Transverse colon (tissue), 4 donors: Measurements from ENCODE around the gene TOX2. TPM values are rescaled to one million over a fixed set of nuclear protein-coding genes. Genes with fewer than 3 reads are reported as not detected.

Experiments used
- DNase-seq: peaks from one replicate; pipeline ENCODE4 v3.0.0-alpha.2; 2019
- H3K27ac ChIP-seq, 4 donors: fragments of 200-600 bp; sonication (generic); 2 replicates each; pipeline ENCODE4 v1.5.1; 2016 to 2018; ENCODE audit warnings: inconsistent platforms in 4 of 4
- H3K27me3 ChIP-seq: fragments of 200-600 bp; sonication (generic); 2 replicates; pipeline ENCODE4 v1.5.1; 2017; ENCODE audit warnings: inconsistent platforms
- H3K36me3 ChIP-seq, 4 donors: fragments of 200-600 bp; sonication (generic); 2 replicates each; pipeline ENCODE4 v1.5.1; 2017 to 2019; ENCODE audit warnings: inconsistent platforms in 4 of 4
- H3K4me1 ChIP-seq, 4 donors: fragments of 200-600 bp; sonication (generic); 2 replicates each; pipeline ENCODE4 v1.5.1; 2017 to 2020; ENCODE audit warnings: inconsistent platforms in 4 of 4
- H3K4me3 ChIP-seq, 4 donors: fragments of 200-600 bp; sonication (generic); 1 replicate in 1 of 4; 2 replicates in 3 of 4; pipeline versions ENCODE4 v1.5.1 to v1.6.1; 2017 to 2019; ENCODE audit warnings: inconsistent platforms in 4 of 4
- H3K9me3 ChIP-seq, 2 donors: fragments of 200-600 bp; sonication (generic); 2 replicates each; pipeline ENCODE4 v1.5.1; 2017 to 2019; ENCODE audit warnings: inconsistent platforms in 2 of 2
- EP300 ChIP-seq: sonication (generic); formaldehyde crosslinking; IDR thresholded peaks from one replicate; pipeline ENCODE4 v1.6.1; 2017; ENCODE audit warnings: antibody characterized with exemption, low read depth
- POLR2A ChIP-seq: fragments of 450-650 bp; IDR thresholded peaks from one replicate; pipeline ENCODE4 v1.6.1; 2016; ENCODE audit warnings: antibody characterized with exemption, mild to moderate bottlenecking, moderate library complexity
- POLR2AphosphoS5 ChIP-seq, 3 donors: sonication (generic); formaldehyde crosslinking; IDR thresholded peaks; one replicate each; pipeline ENCODE4 v1.6.1; 2016; ENCODE audit warnings: antibody characterized with exemption in 3 of 3
- WGBS, 2 donors: methylation state at CpG; one replicate each; pipeline ENCODE4 v1.1.5; 2018; ENCODE audit warnings: low coverage in 1 of 2; 5-methylcytosine and 5-hydroxymethylcytosine counted together
- in situ Hi-C, 4 donors: fragments of 200-750 bp; cut with MboI; loops; one replicate each; pipeline versions ENCODE4 v1.15.0 to v1.15.1; 2017; ENCODE audit warnings: low sequenced_read_pairs in 3 of 4, low pct_ligation_motif_present in 1 of 4, low pct_unique_long_range_greater_than_20kb in 1 of 4
- intact Hi-C: fragments of 100-400 bp; cut with DNase I; formaldehyde crosslinking; loops from one replicate; pipeline ENCODE4 v1.15.1; 2023; ENCODE audit warnings: low total_unique reads
- total RNA-seq, 4 donors: library from RNA; depleted of rRNA; stranded (reverse); fragments of >200 nt; gene quantifications; one replicate each; pipeline ENCODE4 v1.1.0, GENCODE V29; 2016
- TF ChIP-seq, protein P1 (sequence below), 5 experiments: fragments of 200-600 bp in 3 of 5; fragments of 450-650 bp in 2 of 5; sonication (generic) in 3 of 5; IDR thresholded peaks; 1 replicate in 2 of 5; 2 replicates in 3 of 5; pipeline ENCODE4 v1.5.1; 2016 to 2017; ENCODE audit warnings: antibody characterized with exemption in 5 of 5, inconsistent platforms in 3 of 5, mild to moderate bottlenecking in 2 of 5, moderate library complexity in 1 of 5

TOX2 gene
- total RNA-seq, 4 donors from 2014 or later, result 1.5 to 15.7 (median 6.8) TPM

- no peaks in the 10 kb centered on the region for H3K27me3 ChIP-seq
These were observed 104.4 kb downstream of the TOX2 start for GRCh38 chr20:44018942-44019637.

GRCh38 chr20:44019638-44020335 is 105.1 kb downstream of the TOX2 start:
- WGBS, 2 donors, result 42% methylated on average over 13 of the region's 13 CpGs; no CpG with 5 or more reads in 1 of the 2 donors
- Histone ChIP-seq H3K36me3 (no peaks in the 10 kb centered on the region), H3K4me1 (peaks cover 27 to 63% (median 49%) of the 10 kb centered on the region in 4 donors), H3K9me3 (no peaks in the 10 kb centered on the region), H3K27me3 (no peaks in the 10 kb centered on the region), H3K4me3 (no peak overlapping the region), H3K27ac (peak overlapping the region in 2 of 4 donors; percentile 84)
- no peak for TF ChIP-seq EP300
- no peak for TF ChIP-seq POLR2A
- no peak for TF ChIP-seq POLR2AphosphoS5 (IDR thresholded peaks at IDR 0.05)
- TF ChIP-seq, protein P1, sequence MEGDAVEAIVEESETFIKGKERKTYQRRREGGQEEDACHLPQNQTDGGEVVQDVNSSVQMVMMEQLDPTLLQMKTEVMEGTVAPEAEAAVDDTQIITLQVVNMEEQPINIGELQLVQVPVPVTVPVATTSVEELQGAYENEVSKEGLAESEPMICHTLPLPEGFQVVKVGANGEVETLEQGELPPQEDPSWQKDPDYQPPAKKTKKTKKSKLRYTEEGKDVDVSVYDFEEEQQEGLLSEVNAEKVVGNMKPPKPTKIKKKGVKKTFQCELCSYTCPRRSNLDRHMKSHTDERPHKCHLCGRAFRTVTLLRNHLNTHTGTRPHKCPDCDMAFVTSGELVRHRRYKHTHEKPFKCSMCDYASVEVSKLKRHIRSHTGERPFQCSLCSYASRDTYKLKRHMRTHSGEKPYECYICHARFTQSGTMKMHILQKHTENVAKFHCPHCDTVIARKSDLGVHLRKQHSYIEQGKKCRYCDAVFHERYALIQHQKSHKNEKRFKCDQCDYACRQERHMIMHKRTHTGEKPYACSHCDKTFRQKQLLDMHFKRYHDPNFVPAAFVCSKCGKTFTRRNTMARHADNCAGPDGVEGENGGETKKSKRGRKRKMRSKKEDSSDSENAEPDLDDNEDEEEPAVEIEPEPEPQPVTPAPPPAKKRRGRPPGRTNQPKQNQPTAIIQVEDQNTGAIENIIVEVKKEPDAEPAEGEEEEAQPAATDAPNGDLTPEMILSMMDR (IDR thresholded peaks at IDR 0.05), result no peak
- in situ Hi-C loops, result no loop called here
- intact Hi-C loops, result no loop called here
- no peak for DNase-seq

More at GRCh38 chr20:44018942-44019637, 104.4 kb downstream of the TOX2 start:
- no peak for TF ChIP-seq POLR2A
- TF ChIP-seq, protein P1 (IDR thresholded peaks at IDR 0.05), result no peak
- no peak for TF ChIP-seq EP300
- no peak for TF ChIP-seq POLR2AphosphoS5 (IDR thresholded peaks at IDR 0.05)
- H3K27ac ChIP-seq, result peak overlapping the region; percentile 73 to 84 (median 84)
- WGBS, 2 donors, result 0 to 37% methylated on average over 1 to 2 of the region's 2 CpGs
- in situ Hi-C loops, result no loop called here
- peak overlapping the region in 1 of 4 donors; percentile 14 for H3K4me3 ChIP-seq
- peaks cover 32 to 69% (median 55%) of the 10 kb centered on the region in 4 donors for H3K4me1 ChIP-seq
- H3K9me3 ChIP-seq, result no peaks in the 10 kb centered on the region
- H3K36me3 ChIP-seq, result no peaks in the 10 kb centered on the region
- intact Hi-C loops, result no loop called here
- DNase-seq, result no peak

- H3K27ac ChIP-seq, result no peak overlapping the region
- no peak overlapping the region for H3K4me3 ChIP-seq
- no peak for TF ChIP-seq POLR2A
- TF ChIP-seq, protein P1 (IDR thresholded peaks at IDR 0.05), result no peak
- TF ChIP-seq EP300, result no peak
- TF ChIP-seq POLR2AphosphoS5 (IDR thresholded peaks at IDR 0.05), result no peak
- H3K4me1 ChIP-seq, result peaks cover 19 to 55% (median 41%) of the 10 kb centered on the region in 4 donors
- in situ Hi-C loops, result no loop called here
- DNase-seq, result no peak
- no peaks in the 10 kb centered on the region for H3K9me3 ChIP-seq
- no peaks in the 10 kb centered on the region for H3K36me3 ChIP-seq
- intact Hi-C loops, result no loop called here
- H3K27me3 ChIP-seq, result no peaks in the 10 kb centered on the region
- WGBS, 2 donors, result 89 to 91% methylated on average over 5 to 12 of the region's 12 CpGs
These were observed 105.9 kb downstream of the TOX2 start for GRCh38 chr20:44020406-44021148.

DNA sequence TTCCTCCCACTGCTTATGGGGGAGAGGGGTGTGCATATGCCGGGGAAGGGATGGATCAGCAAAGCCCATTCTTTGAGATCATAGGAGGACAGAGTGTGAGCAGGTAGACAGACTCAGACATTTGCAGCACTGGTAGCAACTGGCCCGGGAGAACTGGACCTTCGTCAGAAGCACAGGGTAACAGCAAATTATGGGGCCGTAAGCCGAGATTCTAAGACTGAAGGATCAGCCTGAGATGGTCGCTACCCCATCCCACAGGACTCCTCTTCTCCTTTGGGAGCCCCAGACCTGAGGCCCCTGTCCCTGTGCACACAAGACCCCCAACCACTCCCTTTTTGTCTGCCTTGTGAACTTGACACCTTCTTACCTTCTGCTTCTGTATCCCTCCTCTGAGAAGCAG is 106.5 kb downstream of the TOX2 start:
- Histone ChIP-seq H3K27ac (no peak overlapping the region), H3K36me3 (no peaks in the 10 kb centered on the region), H3K4me3 (no peak overlapping the region), H3K27me3 (no peaks in the 10 kb centered on the region), H3K9me3 (no peaks in the 10 kb centered on the region), H3K4me1 (peaks cover 15 to 49% (median 35%) of the 10 kb centered on the region in 4 donors)
- no peak for TF ChIP-seq POLR2AphosphoS5 (IDR thresholded peaks at IDR 0.05)
- no peak for TF ChIP-seq POLR2A
- TF ChIP-seq, protein P1 (IDR thresholded peaks at IDR 0.05), result no peak
- no peak for TF ChIP-seq EP300
- DNase-seq, result no peak
- in situ Hi-C loops (no loop called here), intact Hi-C loops (no loop called here)
- WGBS, 2 donors, result 90 to 92% methylated on average over 4 to 6 of the region's 6 CpGs
